GM23338 (cell line): ENCODE results near the gene SLC5A11. TPM values are rescaled to one million over a fixed set of nuclear protein-coding genes. Genes with fewer than 3 reads are reported as not detected.

Experiments used
- ATAC-seq: fragments of 200-7000 bp; cut with Tn5 transposase; 3 replicates; pipeline ENCODE4 v1.9.1; 2020
- DNase-seq: peaks from one replicate; pipeline ENCODE4 v3.0.0-alpha.2; 2015; ENCODE audit warnings: low spot score
- H2AFZ ChIP-seq: fragments of 200-600 bp; sonication (generic); 2 replicates; pipeline ENCODE4 v1.8.0; 2016; ENCODE audit warnings: antibody characterized with exemption, mild to moderate bottlenecking, moderate library complexity
- H3F3A ChIP-seq: fragments of 200-600 bp; sonication (generic); replicated peaks from 2 replicates; pipeline ENCODE4 v1.8.0; 2017; ENCODE audit warnings: antibody characterized with exemption, mixed run types, low read depth
- H3K27ac ChIP-seq: fragments of 200-600 bp; sonication (generic); 2 replicates; pipeline ENCODE4 v1.6.1; 2016; ENCODE audit warnings: low read depth
- H3K27me3 ChIP-seq: fragments of 200-600 bp; sonication (generic); 2 replicates; pipeline ENCODE4 v1.8.0; 2016; ENCODE audit warnings: mild to moderate bottlenecking, mixed run types, moderate library complexity; ENCODE audit not compliant: insufficient read depth
- H3K36me3 ChIP-seq: fragments of 200-600 bp; sonication (generic); 2 replicates; pipeline ENCODE4 v1.8.0; 2016; ENCODE audit warnings: mild to moderate bottlenecking; ENCODE audit not compliant: insufficient read depth
- H3K4me1 ChIP-seq: fragments of 200-600 bp; sonication (generic); 2 replicates; pipeline ENCODE4 v1.8.0; 2016; ENCODE audit warnings: mild to moderate bottlenecking, moderate library complexity; ENCODE audit not compliant: insufficient read depth
- H3K4me2 ChIP-seq: fragments of 200-600 bp; sonication (generic); 2 replicates; pipeline ENCODE4 v1.7.1; 2017; ENCODE audit warnings: mixed run types
- H3K4me3 ChIP-seq: fragments of 200-600 bp; sonication (generic); 2 replicates; pipeline ENCODE4 v1.6.1; 2016; ENCODE audit warnings: mixed run types
- H3K79me2 ChIP-seq: fragments of 200-600 bp; sonication (generic); replicated peaks from 2 replicates; pipeline ENCODE4 v1.8.0; 2017; ENCODE audit warnings: mild to moderate bottlenecking; ENCODE audit not compliant: insufficient read depth
- H3K9me2 ChIP-seq: fragments of 200-600 bp; sonication (generic); 2 replicates; pipeline ENCODE4 v1.8.0; 2017; ENCODE audit not compliant: insufficient read depth
- H4K20me1 ChIP-seq: fragments of 200-600 bp; sonication (generic); replicated peaks from 2 replicates; pipeline ENCODE4 v1.8.0; 2017; ENCODE audit warnings: mild to moderate bottlenecking; ENCODE audit not compliant: insufficient read depth
- H3K27ac Mint-ChIP-seq: 2 replicates; pipeline ENCODE4 v1.8.0; 2020; ENCODE audit warnings: inconsistent platforms, mild to moderate bottlenecking, moderate library complexity, mixed read lengths
- H3K27me3 Mint-ChIP-seq: 3 replicates; pipeline ENCODE4 v1.8.0; 2022; ENCODE audit warnings: low read depth, mild to moderate bottlenecking, moderate library complexity, mixed read lengths, inconsistent platforms; ENCODE audit not compliant: insufficient read depth, poor library complexity
- H3K36me3 Mint-ChIP-seq: 3 replicates; pipeline ENCODE4 v1.8.0; 2021; ENCODE audit warnings: low read depth, mild to moderate bottlenecking, inconsistent platforms, moderate library complexity, mixed read lengths
- H3K4me1 Mint-ChIP-seq: 3 replicates; pipeline ENCODE4 v1.8.0; 2020; ENCODE audit warnings: mild to moderate bottlenecking, inconsistent platforms, mixed read lengths
- H3K4me3 Mint-ChIP-seq: 3 replicates; pipeline ENCODE4 v1.8.0; 2021; ENCODE audit warnings: moderate library complexity, mild to moderate bottlenecking, inconsistent platforms, mixed read lengths
- H3K9me3 Mint-ChIP-seq: 3 replicates; pipeline ENCODE4 v1.8.0; 2020; ENCODE audit warnings: moderate library complexity, mild to moderate bottlenecking, inconsistent platforms, mixed read lengths
- CREB1 ChIP-seq: fragments of 250-450 bp; sonication (Bioruptor Pico); IDR thresholded peaks from 2 replicates; pipeline ENCODE4 v1.5.0; 2020; ENCODE audit warnings: low read depth, mild to moderate bottlenecking, moderate library complexity
- CTCF ChIP-seq, 2 experiments: fragments of 200-600 bp in 1 of 2; sonication (generic) in 1 of 2; conservative IDR thresholded peaks; 2 replicates each; pipeline versions ENCODE4 v1.5.1 to v1.6.1; 2016 to 2017; ENCODE audit warnings: antibody characterized with exemption in 2 of 2, low read depth in 2 of 2, mild to moderate bottlenecking in 2 of 2, moderate library complexity in 1 of 2
- EZH2 ChIP-seq: fragments of 200-600 bp; sonication (generic); IDR thresholded peaks from one replicate; pipeline ENCODE4 v1.8.0; 2017; ENCODE audit warnings: antibody characterized with exemption, mild to moderate bottlenecking, low read depth; ENCODE audit not compliant: unreplicated experiment
- EZH2phosphoT487 ChIP-seq: fragments of 200-600 bp; sonication (generic); IDR thresholded peaks from one replicate; pipeline ENCODE4 v1.8.1; 2018; ENCODE audit warnings: antibody characterized with exemption; ENCODE audit not compliant: unreplicated experiment
- JUNB ChIP-seq: IDR thresholded peaks from one replicate; pipeline ENCODE4 v1.6.1; 2016; ENCODE audit warnings: antibody characterized with exemption; ENCODE audit not compliant: unreplicated experiment
- NANOG ChIP-seq: IDR thresholded peaks from 2 replicates; pipeline ENCODE4 v1.6.1; 2016; ENCODE audit warnings: antibody characterized with exemption, borderline replicate concordance
- POLR2AphosphoS5 ChIP-seq: IDR thresholded peaks from 2 replicates; pipeline ENCODE4 v1.6.1; 2016; ENCODE audit warnings: antibody characterized with exemption, low read depth
- STAT1 ChIP-seq: IDR thresholded peaks from one replicate; pipeline ENCODE4 v1.6.1; 2016; ENCODE audit warnings: antibody characterized with exemption; ENCODE audit not compliant: unreplicated experiment
- ZNF331 ChIP-seq: fragments of 250-450 bp; sonication (Bioruptor Pico); IDR thresholded peaks from 2 replicates; pipeline ENCODE4 v1.5.0; 2020; ENCODE audit warnings: low read depth, mild to moderate bottlenecking, moderate library complexity
- ZNF462 ChIP-seq: fragments of 250-450 bp; sonication (Bioruptor Pico); IDR thresholded peaks from 2 replicates; pipeline ENCODE4 v1.5.0; 2020; ENCODE audit warnings: mild to moderate bottlenecking, moderate library complexity
- polyA plus RNA-seq: library from polyadenylated mRNA; unstranded; fragments of >200 nt; fragmentation: Nextera tagmentation; extraction: Ambion mirVana; gene quantifications from 2 replicates; pipeline ENCODE4 v1.2.1, GENCODE V29; 2016
- total RNA-seq: library from RNA; depleted of rRNA; stranded (reverse); fragments of >200 nt; shearing (Covaris generic); gene quantifications from 2 replicates; pipeline ENCODE4 v1.2.3, GENCODE V29; 2014
- TF ChIP-seq, protein P1 (sequence below): IDR thresholded peaks from one replicate; pipeline ENCODE4 v1.6.1; 2018; ENCODE audit warnings: antibody characterized with exemption; ENCODE audit not compliant: unreplicated experiment

Gene SLC5A11
- total and polyA plus RNA-seq, 2 experiments from 2014 or later: 0.07 TPM; not detected in 1

DNA sequence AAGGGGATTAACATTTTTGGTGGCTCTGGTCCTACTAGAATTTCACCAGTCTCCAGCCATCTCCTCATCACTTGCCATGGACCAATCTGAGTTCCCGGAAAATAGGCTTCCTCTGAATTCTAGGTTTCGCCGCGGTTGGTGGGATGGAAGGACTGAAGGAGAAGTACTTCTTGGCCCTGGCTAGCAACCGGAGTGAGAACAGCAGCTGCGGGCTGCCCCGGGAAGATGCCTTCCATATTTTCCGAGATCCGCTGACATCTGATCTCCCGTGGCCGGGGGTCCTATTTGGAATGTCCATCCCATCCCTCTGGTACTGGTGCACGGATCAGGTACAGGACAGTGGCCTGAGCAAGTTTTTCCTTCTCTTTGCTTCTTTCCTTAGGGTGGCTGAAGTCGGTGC, 45.0 kb downstream of the SLC5A11 start:
- DNase-seq (no peak), ATAC-seq (no peak)
- Histone ChIP-seq H3K79me2 (no peaks in the 10 kb centered on the region), H3K4me2 (no peak overlapping the region), H3K4me1 (no peaks in the 10 kb centered on the region), H3K9me2 (no peaks in the 10 kb centered on the region), H3K4me3 (no peak overlapping the region), H3F3A (no peaks in the 10 kb centered on the region), H3K27ac (no peak overlapping the region), H4K20me1 (no peaks in the 10 kb centered on the region), H3K36me3 (no peaks in the 10 kb centered on the region), H2AFZ (peak overlapping the region; percentile 56; the same call in 1 of the 2 replicates), H3K27me3 (no peaks in the 10 kb centered on the region)
- Mint-ChIP-seq H3K9me3 (no peaks in the 10 kb centered on the region), H3K4me3 (no peak overlapping the region), H3K27me3 (peaks cover 3% of the 10 kb centered on the region), H3K4me1 (no peaks in the 10 kb centered on the region), H3K36me3 (no peaks in the 10 kb centered on the region), H3K27ac (no peak overlapping the region)
- no peak for TF ChIP-seq EZH2
- no peak for TF ChIP-seq POLR2AphosphoS5
- TF ChIP-seq JUNB: no peak
- no peak for TF ChIP-seq EZH2phosphoT487

- Histone ChIP-seq H3K4me3 (no peak overlapping the region), H3K4me2 (no peak overlapping the region), H3K27ac (no peak overlapping the region), H3K4me1 (no peaks in the 10 kb centered on the region), H3K79me2 (no peaks in the 10 kb centered on the region), H3K9me2 (0 out of 2 replicates have a peak, but pooled peaks cover 2% of the 10 kb centered on the region), H4K20me1 (no peaks in the 10 kb centered on the region), H2AFZ (no peak overlapping the region), H3K36me3 (no peaks in the 10 kb centered on the region), H3F3A (no peaks in the 10 kb centered on the region), H3K27me3 (no peaks in the 10 kb centered on the region)
- Mint-ChIP-seq H3K4me1 (no peaks in the 10 kb centered on the region), H3K36me3 (no peaks in the 10 kb centered on the region), H3K27ac (no peak overlapping the region), H3K4me3 (no peak overlapping the region), H3K9me3 (no peaks in the 10 kb centered on the region; the same call in 2 of the 3 replicates), H3K27me3 (peaks cover 3% of the 10 kb centered on the region)
- DNase-seq (no peak), ATAC-seq (no peak)
- TF ChIP-seq ZNF331 (CRISPR knock-in tag) (no peak), CREB1 (CRISPR knock-in tag) (no peak), EZH2 (no peak), JUNB (no peak), CTCF (conservative IDR thresholded peaks at IDR 0.05; ENCODE audit: low read depth in 2 of 2) (no peak), EZH2phosphoT487 (no peak), STAT1 (no peak), NANOG (no peak), ZNF462 (CRISPR knock-in tag) (no peak), POLR2AphosphoS5 (no peak)
- TF ChIP-seq, protein P1, sequence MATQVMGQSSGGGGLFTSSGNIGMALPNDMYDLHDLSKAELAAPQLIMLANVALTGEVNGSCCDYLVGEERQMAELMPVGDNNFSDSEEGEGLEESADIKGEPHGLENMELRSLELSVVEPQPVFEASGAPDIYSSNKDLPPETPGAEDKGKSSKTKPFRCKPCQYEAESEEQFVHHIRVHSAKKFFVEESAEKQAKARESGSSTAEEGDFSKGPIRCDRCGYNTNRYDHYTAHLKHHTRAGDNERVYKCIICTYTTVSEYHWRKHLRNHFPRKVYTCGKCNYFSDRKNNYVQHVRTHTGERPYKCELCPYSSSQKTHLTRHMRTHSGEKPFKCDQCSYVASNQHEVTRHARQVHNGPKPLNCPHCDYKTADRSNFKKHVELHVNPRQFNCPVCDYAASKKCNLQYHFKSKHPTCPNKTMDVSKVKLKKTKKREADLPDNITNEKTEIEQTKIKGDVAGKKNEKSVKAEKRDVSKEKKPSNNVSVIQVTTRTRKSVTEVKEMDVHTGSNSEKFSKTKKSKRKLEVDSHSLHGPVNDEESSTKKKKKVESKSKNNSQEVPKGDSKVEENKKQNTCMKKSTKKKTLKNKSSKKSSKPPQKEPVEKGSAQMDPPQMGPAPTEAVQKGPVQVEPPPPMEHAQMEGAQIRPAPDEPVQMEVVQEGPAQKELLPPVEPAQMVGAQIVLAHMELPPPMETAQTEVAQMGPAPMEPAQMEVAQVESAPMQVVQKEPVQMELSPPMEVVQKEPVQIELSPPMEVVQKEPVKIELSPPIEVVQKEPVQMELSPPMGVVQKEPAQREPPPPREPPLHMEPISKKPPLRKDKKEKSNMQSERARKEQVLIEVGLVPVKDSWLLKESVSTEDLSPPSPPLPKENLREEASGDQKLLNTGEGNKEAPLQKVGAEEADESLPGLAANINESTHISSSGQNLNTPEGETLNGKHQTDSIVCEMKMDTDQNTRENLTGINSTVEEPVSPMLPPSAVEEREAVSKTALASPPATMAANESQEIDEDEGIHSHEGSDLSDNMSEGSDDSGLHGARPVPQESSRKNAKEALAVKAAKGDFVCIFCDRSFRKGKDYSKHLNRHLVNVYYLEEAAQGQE: no peak
These were observed 50.7 kb downstream of the SLC5A11 start for GRCh38 chr16:24896439-24896838.
